Effector CD4-positive, alpha-beta T cell (primary cell): Measurements from ENCODE around the gene PEPD.

Experiments used
- DNase-seq: peaks from one replicate; pipeline ENCODE4 v3.0.0-alpha.2; 2020

PEPD gene

GRCh38 chr19:33405254-33405552 is 116.4 kb downstream of the PEPD start:
- DNase-seq, result no peak

- DNase-seq, result no peak
Observed at GRCh38 chr19:33404506-33405253, 116.9 kb downstream of the PEPD start.

- no peak for DNase-seq
Observed at GRCh38 chr19:33403973-33404304, 117.7 kb downstream of the PEPD start.

GRCh38 chr19:33403221-33403972 is 118.2 kb downstream of the PEPD start:
- no peak for DNase-seq

DNA sequence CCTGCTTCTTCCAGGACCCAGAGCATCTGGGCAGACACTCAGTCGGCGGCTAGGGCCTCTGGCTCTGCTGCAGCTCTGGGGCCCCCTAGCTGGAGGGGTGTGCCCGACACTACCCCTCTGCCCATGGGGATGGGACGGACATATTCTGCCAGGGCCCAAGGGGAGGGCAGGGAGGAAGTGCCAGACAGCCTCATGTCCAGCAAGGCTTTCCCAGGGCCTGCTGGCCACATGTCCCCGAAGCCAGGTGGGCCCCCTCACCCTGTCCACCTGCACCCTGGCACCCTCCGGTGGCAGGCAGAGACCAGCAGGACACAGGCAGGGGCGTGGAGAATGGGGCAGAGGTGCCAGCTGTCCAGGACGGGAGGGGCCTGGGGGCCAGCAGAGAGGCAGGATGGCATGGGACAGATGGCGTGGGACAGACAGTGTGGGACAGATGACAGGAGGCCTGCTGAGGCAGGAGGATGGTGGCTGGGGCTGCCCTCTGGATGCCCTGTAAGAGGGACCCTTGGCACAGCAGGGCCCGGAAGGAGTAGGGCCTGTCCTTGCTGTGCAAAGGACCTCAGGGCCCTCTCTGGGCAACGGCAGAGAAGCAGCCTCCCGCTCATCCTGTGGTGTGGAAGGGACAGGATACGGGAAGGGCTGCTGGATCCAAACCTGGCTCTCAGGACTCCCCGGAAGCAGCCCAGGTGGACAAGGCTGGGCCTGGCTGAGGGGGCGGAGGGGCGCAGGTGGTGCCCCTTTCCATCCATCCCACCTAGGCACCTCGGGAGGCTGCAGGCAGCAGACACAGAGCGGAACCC is 119.0 kb downstream of the PEPD start:
- DNase-seq, result no peak

- no peak for DNase-seq
Observed at GRCh38 chr19:33401683-33402420, 119.7 kb downstream of the PEPD start.

- DNase-seq, result no peak
Observed at GRCh38 chr19:33400856-33401682, 120.5 kb downstream of the PEPD start.

GRCh38 chr19:33399745-33400681 is 121.6 kb downstream of the PEPD start:
- no peak for DNase-seq

DNA sequence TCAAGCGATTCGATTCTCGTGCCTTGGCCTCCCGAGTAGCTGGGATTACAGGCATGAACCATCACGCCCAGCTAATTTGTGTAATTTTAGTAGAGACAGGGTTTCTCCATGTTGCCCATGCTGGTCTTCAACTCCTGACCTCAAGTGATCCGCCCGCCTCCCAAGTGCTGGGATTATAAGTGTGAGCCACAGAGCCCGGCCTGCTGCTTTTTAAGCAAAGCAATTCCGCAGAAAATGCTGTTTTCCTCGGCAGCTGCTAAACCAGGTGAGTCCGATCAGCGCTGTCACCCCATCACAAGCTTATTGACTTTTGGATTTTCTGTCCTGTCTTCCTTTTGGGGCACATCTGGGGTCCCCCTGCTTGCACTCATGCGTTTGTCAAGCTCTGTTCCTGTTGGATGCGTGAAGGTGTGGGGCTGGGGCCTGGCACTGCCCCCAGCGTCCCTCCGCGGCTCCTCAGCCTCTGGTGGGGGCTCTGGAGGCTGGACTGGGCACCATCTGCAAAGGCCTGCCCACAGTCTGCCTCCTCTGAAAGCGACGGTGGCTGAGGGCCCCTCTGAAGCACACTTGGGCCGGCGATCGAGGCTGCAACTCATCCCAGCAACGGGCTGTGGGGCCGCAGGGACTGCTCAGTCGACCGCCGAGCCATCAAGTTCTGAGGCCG is 122.4 kb downstream of the PEPD start:
- DNase-seq, result no peak

DNA sequence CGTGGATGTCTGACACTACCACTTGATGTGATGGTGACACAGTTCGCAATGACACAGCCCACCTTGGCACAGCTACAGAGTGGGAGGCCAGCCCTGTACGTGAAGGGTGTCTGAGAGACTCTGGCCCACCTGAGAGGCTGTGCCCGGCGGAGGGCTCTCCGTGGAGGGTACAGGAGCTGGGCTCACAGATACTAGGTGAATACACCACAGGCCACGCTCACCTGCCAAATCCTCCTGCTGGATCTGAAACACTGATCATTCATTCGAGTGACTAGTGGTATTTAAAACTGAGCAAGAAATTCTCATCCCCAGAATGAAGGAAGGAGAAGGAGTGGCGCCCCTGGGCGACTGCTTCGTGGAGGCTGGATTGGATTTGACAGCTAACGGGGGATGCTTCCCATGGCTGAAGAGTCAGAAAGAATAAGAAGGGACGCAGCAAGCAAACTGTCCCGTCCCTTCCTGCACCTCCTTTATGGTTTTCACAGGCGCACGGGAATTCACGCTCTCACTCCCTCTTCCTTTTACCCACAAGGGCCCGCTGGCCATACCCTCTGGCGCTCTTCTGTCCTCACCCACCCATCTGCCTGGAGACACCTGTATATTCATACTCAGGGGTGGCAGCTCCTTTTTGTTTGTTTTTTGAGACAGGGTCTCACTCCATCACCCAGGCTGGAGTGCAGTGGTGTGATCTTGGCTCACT is 123.1 kb downstream of the PEPD start:
- no peak for DNase-seq

DNA sequence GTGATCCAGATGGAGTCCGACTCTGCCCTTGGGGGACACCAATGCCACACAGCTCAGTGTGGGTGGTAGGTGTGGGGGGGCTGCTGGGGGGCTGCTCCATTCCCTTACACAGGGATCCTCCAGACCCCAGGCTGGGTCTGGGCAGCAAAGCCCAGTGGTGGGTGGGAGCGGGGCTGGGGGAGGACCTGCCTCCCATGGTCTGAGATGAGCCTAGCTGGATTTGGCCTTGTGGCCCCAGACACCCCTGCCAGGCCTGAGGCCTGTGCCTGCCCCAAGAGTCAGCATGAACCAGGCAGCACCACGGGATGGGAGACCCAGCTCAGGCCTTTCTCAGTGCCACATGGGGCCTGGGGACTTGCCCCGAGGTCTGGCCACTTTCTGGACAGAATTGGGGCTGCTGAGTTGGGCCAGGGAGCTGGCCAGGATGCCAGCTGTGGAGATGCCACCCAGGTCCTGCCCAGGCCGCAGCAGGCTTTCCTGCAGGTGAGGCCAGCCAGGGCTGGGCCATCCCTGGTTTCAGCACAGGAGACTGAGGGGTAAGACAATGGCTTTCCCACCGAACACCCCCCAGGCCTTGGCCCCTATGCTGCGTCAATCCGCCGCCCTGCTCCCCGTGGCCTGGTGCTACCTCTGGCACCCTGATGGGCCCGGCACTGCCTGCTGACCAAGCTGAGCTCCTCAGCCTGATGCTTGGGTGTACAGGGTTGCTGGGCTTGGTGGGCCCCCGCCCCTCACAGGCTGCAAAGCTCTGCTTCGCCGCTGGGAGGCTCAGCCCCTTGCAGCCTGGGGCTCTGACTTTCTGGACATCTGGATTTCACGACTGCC is 123.8 kb downstream of the PEPD start:
- no peak for DNase-seq

DNA sequence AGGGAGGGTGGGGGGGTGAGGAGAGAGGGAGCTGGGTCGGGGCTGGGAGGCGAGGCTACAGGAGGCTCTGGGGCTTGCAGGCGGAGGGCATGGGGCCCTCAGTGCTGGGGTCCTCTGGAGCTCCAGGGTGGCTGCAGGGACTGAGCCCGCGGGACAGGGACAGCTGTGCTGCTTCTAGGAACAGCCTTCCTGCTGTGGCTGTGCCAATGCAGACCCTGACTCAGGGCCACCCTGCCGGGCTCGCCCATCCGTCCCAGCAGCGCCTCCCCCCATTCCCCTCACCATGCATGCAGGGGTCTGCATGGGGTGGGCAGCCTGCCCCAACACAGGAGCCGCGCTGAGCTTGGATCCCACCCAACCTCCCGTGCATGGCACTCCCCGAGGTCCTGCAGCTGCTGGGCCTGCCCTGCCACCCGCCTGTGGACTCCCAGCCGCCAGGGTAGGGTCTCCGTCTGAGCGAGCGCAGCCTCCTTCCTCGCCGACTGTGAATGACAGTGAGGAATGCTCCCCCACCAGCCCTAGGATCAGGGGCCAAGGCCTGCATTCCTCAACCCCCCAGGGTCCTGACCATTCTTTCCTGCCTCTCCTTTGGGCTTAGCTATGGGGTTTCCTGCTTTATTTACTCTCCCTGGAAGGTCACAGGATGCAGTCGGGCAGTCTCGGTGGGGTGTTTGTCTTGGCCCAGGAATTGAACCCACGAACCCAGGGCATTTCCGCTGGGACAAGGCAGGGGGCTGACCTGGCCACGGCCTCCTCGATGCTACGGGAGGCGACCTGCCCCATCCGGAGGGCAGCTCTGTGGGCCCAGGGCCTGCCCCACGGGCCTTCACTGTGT is 124.7 kb downstream of the PEPD start:
- no peak for DNase-seq

GRCh38 chr19:33395561-33396550 is 125.7 kb downstream of the PEPD start:
- DNase-seq, result no peak

DNA sequence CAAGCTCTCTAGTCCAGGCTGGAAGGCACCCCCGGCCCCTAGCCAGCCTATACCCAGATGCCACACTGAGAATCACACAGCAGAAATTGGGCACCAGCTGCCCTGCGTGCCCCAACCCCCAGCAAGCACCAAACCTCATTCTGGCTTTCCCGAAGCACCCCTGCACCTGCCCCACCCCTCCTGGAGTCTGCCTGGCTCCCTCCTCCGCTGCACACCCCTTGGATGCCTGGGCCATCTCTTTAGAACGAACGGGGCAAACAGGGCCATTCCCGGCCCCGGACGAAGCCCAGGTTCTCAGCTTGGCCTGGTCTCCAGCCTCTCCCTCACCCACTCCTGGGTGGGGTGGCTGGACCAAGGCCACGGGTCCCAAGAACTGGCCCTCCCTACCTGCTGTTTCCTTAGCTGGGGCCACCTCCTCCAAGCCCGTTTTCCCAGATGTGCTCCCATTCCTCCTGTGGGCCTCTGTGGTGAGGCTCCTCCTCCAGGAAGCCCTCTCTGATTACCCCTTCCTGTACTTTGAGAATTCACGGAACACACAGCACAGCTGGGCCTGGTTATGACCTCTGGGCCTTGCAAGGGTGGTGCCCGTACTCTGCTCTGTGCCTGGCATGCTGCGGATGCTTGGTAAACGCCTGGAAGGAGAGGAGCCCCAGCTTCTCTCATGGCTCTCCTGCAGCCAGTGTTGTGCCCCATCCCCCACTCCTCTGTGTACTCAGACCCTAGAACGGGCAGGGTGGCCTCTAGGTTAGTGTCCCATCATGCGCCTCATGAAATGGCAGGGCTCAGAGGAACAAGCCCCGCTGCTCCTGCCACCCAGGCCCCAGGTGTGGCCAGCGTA is 126.6 kb downstream of the PEPD start:
- DNase-seq, result no peak

DNA sequence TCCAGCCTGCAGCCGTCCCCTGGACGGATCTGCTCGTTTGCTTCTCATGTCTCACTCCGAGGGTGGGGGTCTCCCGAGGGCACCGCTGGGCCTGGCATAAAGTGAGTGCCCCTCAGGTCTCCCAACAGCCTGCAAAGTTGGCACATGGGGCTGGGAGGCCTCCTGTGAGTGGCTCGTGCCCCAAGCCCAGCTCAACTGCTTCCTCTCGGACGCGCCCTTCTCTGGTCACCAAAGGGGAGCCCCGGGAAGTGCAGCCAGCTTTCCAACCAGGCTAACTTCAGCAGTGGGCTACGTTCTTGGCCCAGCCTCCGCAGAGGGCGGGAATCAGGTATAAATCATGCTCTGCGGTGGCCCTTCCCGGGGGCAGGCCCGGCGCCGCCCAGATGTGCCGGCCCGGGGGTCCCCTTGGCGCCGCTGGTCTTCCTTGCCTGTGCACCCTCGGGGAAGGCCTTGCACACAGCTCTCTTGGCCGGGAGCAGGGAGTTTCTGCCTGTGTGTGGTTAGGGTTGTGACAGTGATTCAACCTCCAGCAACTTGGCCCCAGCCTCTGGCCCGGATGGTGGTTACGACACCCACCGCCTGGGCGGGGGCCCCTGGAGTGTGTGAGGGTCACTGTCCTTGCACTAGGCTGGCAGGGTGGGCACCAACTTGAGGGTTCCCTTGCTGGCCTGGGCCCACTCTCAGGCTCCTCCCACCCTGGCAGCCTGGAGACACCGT is 127.4 kb downstream of the PEPD start:
- no peak for DNase-seq
